ENCODE results near the gene CALCOCO2.

- TF ChIP-seq POLR2AphosphoS5 (IDR thresholded peaks at IDR 0.05): no peak
- no peak for TF ChIP-seq CTCF (IDR thresholded peaks at IDR 0.05)
- TF ChIP-seq EP300 (IDR thresholded peaks at IDR 0.05): no peak
Observed at GRCh38 chr17:48831549-48831883, 681 bp downstream of the CALCOCO2 start.

All from sigmoid colon (tissue), 4 donors.